H9 (cell line): Measurements from ENCODE around the gene LGALS3. TPM values are rescaled to one million over a fixed set of nuclear protein-coding genes. Genes with fewer than 3 reads are reported as not detected.

Experiments
- DNase-seq: peaks from one replicate; pipeline ENCODE4 v3.0.0-alpha.2; 2017
- H2AFZ ChIP-seq: one replicate; pipeline ENCODE4 v1.6.1; 2013; ENCODE audit warnings: mild to moderate bottlenecking, low read length, control low read depth, moderate library complexity
- H2AK5ac ChIP-seq: 2 replicates; pipeline ENCODE4 v1.6.1; 2013; ENCODE audit warnings: low read length, control low read depth, mixed read lengths; ENCODE audit not compliant: insufficient read length
- H2BK120ac ChIP-seq: one replicate; pipeline ENCODE4 v1.6.1; 2013; ENCODE audit warnings: low read depth, mild to moderate bottlenecking, low read length, control low read depth, inconsistent platforms; ENCODE audit not compliant: poor library complexity, severe bottlenecking
- H2BK12ac ChIP-seq: 2 replicates; pipeline ENCODE4 v1.6.1; 2013; ENCODE audit warnings: low read length, control low read depth, mixed read lengths, low read depth; ENCODE audit not compliant: insufficient read length
- H2BK15ac ChIP-seq: 2 replicates; pipeline ENCODE4 v1.6.1; 2013; ENCODE audit warnings: low read depth, low read length, control low read depth
- H2BK20ac ChIP-seq: one replicate; pipeline ENCODE4 v1.6.1; 2013; ENCODE audit warnings: low read depth, mild to moderate bottlenecking, low read length, control low read depth, inconsistent platforms; ENCODE audit not compliant: poor library complexity, severe bottlenecking
- H2BK5ac ChIP-seq: 2 replicates; pipeline ENCODE4 v1.6.1; 2013; ENCODE audit warnings: low read length, control low read depth, mixed read lengths; ENCODE audit not compliant: insufficient read length
- H3K14ac ChIP-seq: 2 replicates; pipeline ENCODE4 v1.6.1; 2013; ENCODE audit warnings: low read length, control low read depth; ENCODE audit not compliant: insufficient read depth
- H3K18ac ChIP-seq: 2 replicates; pipeline ENCODE4 v1.6.1; 2013; ENCODE audit warnings: low read depth, mild to moderate bottlenecking, mixed read lengths, low read length, control low read depth; ENCODE audit not compliant: insufficient read length
- H3K23ac ChIP-seq: 2 replicates; pipeline ENCODE4 v1.6.1; 2013; ENCODE audit warnings: low read length, control low read depth, mixed read lengths, low read depth; ENCODE audit not compliant: insufficient read length
- H3K23me2 ChIP-seq: 2 replicates; pipeline ENCODE4 v1.6.1; 2013; ENCODE audit warnings: low read depth, mild to moderate bottlenecking, mixed read lengths, low read length, control low read depth; ENCODE audit not compliant: insufficient read length, poor library complexity, severe bottlenecking
- H3K27ac ChIP-seq: 2 replicates; pipeline ENCODE4 v1.5.1; 2013; ENCODE audit warnings: low read length, control low read depth, mixed read lengths, low read depth; ENCODE audit not compliant: insufficient read length
- H3K27me3 ChIP-seq: 2 replicates; pipeline ENCODE4 v1.6.1; 2013; ENCODE audit warnings: low read length, control low read depth, inconsistent platforms; ENCODE audit not compliant: insufficient read depth
- H3K4ac ChIP-seq: 2 replicates; pipeline ENCODE4 v1.6.1; 2013; ENCODE audit warnings: low read depth, mild to moderate bottlenecking, control low read depth, inconsistent platforms, low read length, moderate library complexity
- H3K4me1 ChIP-seq: 2 replicates; pipeline ENCODE4 v1.6.1; 2013; ENCODE audit warnings: low read length, control low read depth, inconsistent platforms; ENCODE audit not compliant: insufficient read depth
- H3K4me2 ChIP-seq: 2 replicates; pipeline ENCODE4 v1.6.1; 2013; ENCODE audit warnings: low read length, control low read depth, mixed read lengths; ENCODE audit not compliant: insufficient read length, insufficient read depth
- H3K56ac ChIP-seq: 2 replicates; pipeline ENCODE4 v1.6.1; 2013; ENCODE audit warnings: low read depth, mild to moderate bottlenecking, mixed read lengths, low read length, control low read depth; ENCODE audit not compliant: insufficient read length
- H3K79me1 ChIP-seq: 2 replicates; pipeline ENCODE4 v1.6.1; 2013; ENCODE audit warnings: low read depth, mild to moderate bottlenecking, moderate library complexity, low read length, control low read depth, inconsistent platforms; ENCODE audit not compliant: insufficient read depth, poor library complexity, severe bottlenecking
- H3K79me2 ChIP-seq: 2 replicates; pipeline ENCODE4 v1.6.1; 2013; ENCODE audit warnings: low read length, control low read depth, inconsistent platforms; ENCODE audit not compliant: insufficient read depth
- H3K9ac ChIP-seq: 2 replicates; pipeline ENCODE4 v1.6.1; 2013; ENCODE audit warnings: low read length, control low read depth, mixed read lengths; ENCODE audit not compliant: insufficient read length; ENCODE audit errors: extremely low read depth
- H3K9me3 ChIP-seq: one replicate; pipeline ENCODE4 v1.6.1; 2013; ENCODE audit warnings: low read depth, low read length, inconsistent platforms; ENCODE audit not compliant: control insufficient read depth
- H3T11ph ChIP-seq: one replicate; pipeline ENCODE4 v1.6.1; 2013; ENCODE audit warnings: mild to moderate bottlenecking, low read length, control low read depth, inconsistent platforms
- H4K20me1 ChIP-seq: one replicate; pipeline ENCODE4 v1.6.1; 2013; ENCODE audit not compliant: control insufficient read depth, insufficient read length, insufficient read depth
- H4K5ac ChIP-seq: 2 replicates; pipeline ENCODE4 v1.6.1; 2013; ENCODE audit warnings: low read depth, mild to moderate bottlenecking, mixed read lengths, low read length, control low read depth; ENCODE audit not compliant: insufficient read length
- H4K8ac ChIP-seq: replicated peaks from 2 replicates; pipeline ENCODE4 v1.6.1; 2013; ENCODE audit warnings: low read length, control low read depth, mixed read lengths, low read depth; ENCODE audit not compliant: insufficient read length
- H4K91ac ChIP-seq: 2 replicates; pipeline ENCODE4 v1.6.1; 2013; ENCODE audit warnings: low read depth, mild to moderate bottlenecking, moderate library complexity, mixed read lengths, low read length, control low read depth; ENCODE audit not compliant: insufficient read length
- H3K27ac Mint-ChIP-seq, 3 experiments: 2 replicates in 2 of 3; 3 replicates in 1 of 3; pipeline ENCODE4 v1.8.0; 2020 to 2021; ENCODE audit warnings: mixed read lengths in 3 of 3, mild to moderate bottlenecking in 1 of 3, moderate library complexity in 1 of 3
- H3K27me3 Mint-ChIP-seq: 2 replicates; pipeline ENCODE4 v1.8.0; 2021; ENCODE audit warnings: low read depth, mild to moderate bottlenecking, moderate library complexity, mixed read lengths
- H3K36me3 Mint-ChIP-seq, 3 experiments: 2 replicates in 2 of 3; 3 replicates in 1 of 3; pipeline ENCODE4 v1.8.0; 2020 to 2021; ENCODE audit warnings: low read depth in 3 of 3, mixed read lengths in 3 of 3; ENCODE audit not compliant: insufficient read depth in 1 of 3
- H3K4me1 Mint-ChIP-seq, 2 experiments: 2 replicates each; pipeline ENCODE4 v1.8.0; 2020; ENCODE audit warnings: mixed read lengths in 2 of 2
- H3K4me3 Mint-ChIP-seq, 2 experiments: 2 replicates in 1 of 2; 3 replicates in 1 of 2; pipeline ENCODE4 v1.8.0; 2020 to 2021; ENCODE audit warnings: mild to moderate bottlenecking in 2 of 2, mixed read lengths in 2 of 2, moderate library complexity in 1 of 2
- H3K9me3 Mint-ChIP-seq, 2 experiments: 2 replicates in 1 of 2; 3 replicates in 1 of 2; pipeline ENCODE4 v1.8.0; 2020; ENCODE audit warnings: mild to moderate bottlenecking in 2 of 2, mixed read lengths in 2 of 2, moderate library complexity in 1 of 2
- WGBS: extraction: QIAGEN DNeasy Blood & Tissue Kit; methylation state at CpG from one replicate; pipeline ENCODE4 v1.1.7; 2013; ENCODE audit warnings: missing lambda C conversion rate, low lambda C conversion rate, mixed read lengths; ENCODE audit not compliant: insufficient read length; ENCODE audit errors: extremely low coverage; 5-methylcytosine and 5-hydroxymethylcytosine counted together
- total RNA-seq: library from RNA; stranded (reverse); gene quantifications from 2 replicates; pipeline ENCODE4 v1.2.1, GENCODE V29; 2021
- TF ChIP-seq, protein P1 (sequence below): fragments of 200-600 bp; sonication (generic); conservative IDR thresholded peaks from 3 replicates; pipeline ENCODE4 v1.8.0; 2021; ENCODE audit warnings: antibody characterized with exemption, mild to moderate bottlenecking

Gene LGALS3
- total RNA-seq, 1 experiment from 2014 or later = 4.0 TPM

DNA sequence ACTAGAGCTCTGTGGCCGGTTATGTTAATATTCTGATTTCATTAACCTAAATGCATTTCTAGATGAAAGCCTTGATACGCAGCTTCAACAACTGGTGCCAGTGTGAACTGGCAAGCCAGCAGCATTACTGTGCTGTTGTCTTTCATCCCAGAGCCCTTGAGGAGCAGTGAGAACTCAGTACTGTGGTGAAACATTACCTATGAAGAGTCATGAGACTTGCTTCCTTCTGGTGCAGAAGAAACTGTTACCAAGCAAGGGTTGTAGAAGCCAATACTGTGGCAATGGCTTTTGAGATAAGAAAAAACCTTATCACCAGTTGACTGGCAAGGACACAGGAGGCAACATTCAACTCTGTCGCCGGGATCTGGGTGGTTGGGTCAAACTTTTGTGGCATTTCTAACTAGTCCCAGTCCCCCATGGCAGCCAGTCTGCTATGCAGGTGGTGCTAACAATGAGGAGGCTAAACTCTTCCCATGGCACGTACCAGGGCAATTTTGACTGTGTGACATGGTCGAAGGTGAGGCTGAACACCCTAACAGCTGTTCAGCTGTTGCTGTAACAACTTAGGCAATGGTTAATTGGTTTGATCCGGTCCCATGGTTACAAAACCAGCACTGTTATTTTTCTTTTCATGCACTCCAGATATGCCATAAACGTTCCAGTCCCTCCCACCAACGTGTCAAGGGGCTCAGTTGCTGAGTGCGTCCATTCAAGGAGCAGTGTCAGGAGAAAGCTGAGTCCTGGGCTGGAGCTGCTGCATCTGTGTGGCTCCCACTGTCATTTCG, 12.6 kb upstream of the LGALS3 start:
- H2BK12ac ChIP-seq = no peak overlapping the region
- no peak overlapping the region for H2BK15ac ChIP-seq
- no peak overlapping the region for H3K4me2 ChIP-seq
- H2BK20ac ChIP-seq = no peak overlapping the region
- H3K79me2 ChIP-seq = no peaks in the 10 kb centered on the region
- no peaks in the 10 kb centered on the region for H3K27me3 ChIP-seq
- no peak overlapping the region for H2BK5ac ChIP-seq
- H3K14ac ChIP-seq = no peak overlapping the region; the same call in 1 of the 2 replicates
- peaks cover 14 to 17% of the 10 kb centered on the region in 2 experiments for H3K4me1 Mint-ChIP-seq
- H3K4me3 Mint-ChIP-seq = no peak overlapping the region
- no peaks in the 10 kb centered on the region for H3K9me3 Mint-ChIP-seq
- H3K27ac ChIP-seq = no peak overlapping the region
- H3K27ac Mint-ChIP-seq = no peak overlapping the region
- no CpG with 5 or more reads among the region's 11 CpGs for WGBS
- H4K20me1 ChIP-seq = no peaks in the 10 kb centered on the region
- no peak overlapping the region for H2BK120ac ChIP-seq
- H3K56ac ChIP-seq = no peak overlapping the region
- H3K27me3 Mint-ChIP-seq = peaks cover 28% of the 10 kb centered on the region
- no peak overlapping the region for H4K91ac ChIP-seq
- TF ChIP-seq, protein P1, sequence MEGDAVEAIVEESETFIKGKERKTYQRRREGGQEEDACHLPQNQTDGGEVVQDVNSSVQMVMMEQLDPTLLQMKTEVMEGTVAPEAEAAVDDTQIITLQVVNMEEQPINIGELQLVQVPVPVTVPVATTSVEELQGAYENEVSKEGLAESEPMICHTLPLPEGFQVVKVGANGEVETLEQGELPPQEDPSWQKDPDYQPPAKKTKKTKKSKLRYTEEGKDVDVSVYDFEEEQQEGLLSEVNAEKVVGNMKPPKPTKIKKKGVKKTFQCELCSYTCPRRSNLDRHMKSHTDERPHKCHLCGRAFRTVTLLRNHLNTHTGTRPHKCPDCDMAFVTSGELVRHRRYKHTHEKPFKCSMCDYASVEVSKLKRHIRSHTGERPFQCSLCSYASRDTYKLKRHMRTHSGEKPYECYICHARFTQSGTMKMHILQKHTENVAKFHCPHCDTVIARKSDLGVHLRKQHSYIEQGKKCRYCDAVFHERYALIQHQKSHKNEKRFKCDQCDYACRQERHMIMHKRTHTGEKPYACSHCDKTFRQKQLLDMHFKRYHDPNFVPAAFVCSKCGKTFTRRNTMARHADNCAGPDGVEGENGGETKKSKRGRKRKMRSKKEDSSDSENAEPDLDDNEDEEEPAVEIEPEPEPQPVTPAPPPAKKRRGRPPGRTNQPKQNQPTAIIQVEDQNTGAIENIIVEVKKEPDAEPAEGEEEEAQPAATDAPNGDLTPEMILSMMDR = no peak
- H3T11ph ChIP-seq = no peak overlapping the region
- H3K36me3 Mint-ChIP-seq = no peaks in the 10 kb centered on the region
- no peaks in the 10 kb centered on the region for H3K4me1 ChIP-seq
- no peak overlapping the region for H4K8ac ChIP-seq
- no peak overlapping the region for H3K4ac ChIP-seq
- H3K18ac ChIP-seq = no peak overlapping the region
- no peak overlapping the region for H4K5ac ChIP-seq
- no peak overlapping the region for H3K23ac ChIP-seq
- no peak for DNase-seq
- H3K9ac ChIP-seq = no peak overlapping the region
- H2AK5ac ChIP-seq = no peak overlapping the region
- no peaks in the 10 kb centered on the region for H3K79me1 ChIP-seq
- H2AFZ ChIP-seq = no peak overlapping the region
- no peaks in the 10 kb centered on the region for H3K9me3 ChIP-seq
- no peaks in the 10 kb centered on the region for H3K23me2 ChIP-seq
